SW 1271 (cell line): ENCODE data around the gene EML1.

ENCODE experiments used
- DNase-seq, 2 experiments: peaks; one replicate each; lab custom pipeline; 2025; lab: John Stamatoyannopoulos, UW

Gene EML1

DNA sequence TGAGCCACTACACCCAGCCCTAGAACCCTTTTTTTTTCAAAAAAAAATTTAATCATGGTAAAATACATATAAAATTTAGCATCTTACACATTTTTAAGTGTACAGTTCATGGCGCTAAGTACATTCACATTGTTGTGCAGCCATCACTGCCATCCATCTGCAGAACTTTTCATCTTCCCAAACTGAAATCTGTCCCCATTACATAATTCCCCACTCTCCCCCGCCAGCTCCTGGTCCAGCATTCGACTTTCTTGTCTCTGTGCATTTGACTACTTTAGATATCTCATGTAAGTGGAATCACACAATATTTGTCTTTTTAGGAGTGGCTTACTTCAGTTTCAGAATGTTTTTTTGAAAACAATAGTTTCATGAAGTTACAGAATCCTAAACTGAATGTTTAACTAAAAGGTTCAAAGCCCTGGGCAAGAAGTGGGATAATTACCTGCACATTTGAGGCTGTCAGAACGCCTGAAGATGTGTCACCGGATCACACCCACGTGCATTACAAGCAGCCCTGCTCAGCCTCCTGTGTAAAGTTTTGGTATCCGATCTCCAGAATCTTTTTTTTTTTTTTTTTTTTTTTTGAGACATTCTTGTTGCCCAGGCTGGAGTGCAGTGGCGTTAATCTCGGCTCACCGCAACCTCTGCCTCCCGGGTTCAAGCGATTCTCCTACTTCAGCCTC is 12.7 kb downstream of the EML1 start:
- no peak for DNase-seq

DNA sequence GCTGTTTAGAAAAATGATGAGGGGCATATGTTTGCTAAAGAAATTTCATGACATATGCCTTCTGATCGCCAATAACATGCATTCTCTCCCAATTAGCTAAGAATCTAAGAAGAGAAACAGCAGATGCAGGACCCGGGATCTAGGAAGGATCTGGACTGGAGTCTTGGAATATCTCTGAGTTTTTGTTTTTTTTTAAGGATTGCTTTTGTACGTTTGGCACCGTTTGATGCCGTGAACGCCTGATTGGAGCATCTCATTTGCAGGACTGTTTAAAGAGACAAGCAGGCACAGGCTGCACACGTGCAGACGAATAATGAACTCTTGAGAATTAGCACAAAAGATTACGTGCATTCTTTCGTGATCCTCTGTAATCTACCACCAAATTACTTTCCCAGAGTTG is 13.6 kb downstream of the EML1 start:
- no peak for DNase-seq

DNA sequence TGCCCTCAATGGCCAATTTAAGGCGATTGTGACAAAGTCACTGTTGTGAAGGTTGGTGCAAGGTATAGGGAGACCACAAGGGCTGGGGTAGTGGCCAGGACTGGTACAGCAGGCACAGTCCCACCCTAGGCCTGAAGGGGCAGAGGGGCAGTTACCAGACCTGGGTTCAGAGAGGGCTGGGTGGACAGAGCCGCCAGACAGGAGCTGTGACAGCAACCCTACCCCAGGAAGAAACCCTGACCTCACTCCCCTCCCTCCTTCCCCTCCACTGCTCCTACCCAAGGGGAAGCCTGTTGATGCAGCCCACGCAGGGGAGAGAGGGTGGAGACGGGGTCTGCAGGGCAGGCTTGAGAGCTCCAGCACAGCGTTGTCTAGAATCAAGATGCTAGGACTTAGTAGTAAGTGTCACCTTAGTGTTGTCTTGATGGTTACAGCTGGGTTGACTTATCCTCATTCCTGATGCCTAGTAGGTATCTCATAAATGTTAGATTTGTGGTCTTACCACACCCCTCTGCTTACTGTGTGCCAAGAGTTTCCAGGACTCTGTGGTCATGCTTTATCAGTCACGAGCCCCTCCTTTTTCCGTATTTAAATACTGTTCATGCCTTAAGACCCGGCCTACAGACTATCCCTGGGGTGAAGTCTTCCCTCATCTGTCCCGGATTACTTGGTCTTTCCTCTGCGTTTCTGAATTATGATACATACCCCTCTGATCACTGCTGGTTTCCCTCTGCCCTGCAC is 14.4 kb downstream of the EML1 start:
- DNase-seq, result no peak

DNA sequence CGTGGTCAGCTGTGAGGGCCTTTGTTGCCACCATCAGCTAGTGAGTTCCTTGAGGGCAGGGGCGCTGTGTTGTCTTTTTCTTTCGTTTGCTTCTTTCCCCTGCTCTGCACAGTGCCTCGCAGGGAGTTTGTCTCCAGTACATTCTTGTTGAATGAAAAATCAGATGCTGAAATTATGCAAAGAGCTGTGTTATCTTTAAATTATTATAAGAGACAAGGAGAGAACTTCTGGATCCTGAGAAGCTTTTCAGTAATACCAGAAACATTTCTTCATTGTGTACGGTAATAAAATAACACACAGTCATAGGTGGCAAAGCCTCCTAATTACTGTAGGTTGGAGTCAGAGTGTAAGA is 14.9 kb downstream of the EML1 start:
- no peak for DNase-seq

DNA sequence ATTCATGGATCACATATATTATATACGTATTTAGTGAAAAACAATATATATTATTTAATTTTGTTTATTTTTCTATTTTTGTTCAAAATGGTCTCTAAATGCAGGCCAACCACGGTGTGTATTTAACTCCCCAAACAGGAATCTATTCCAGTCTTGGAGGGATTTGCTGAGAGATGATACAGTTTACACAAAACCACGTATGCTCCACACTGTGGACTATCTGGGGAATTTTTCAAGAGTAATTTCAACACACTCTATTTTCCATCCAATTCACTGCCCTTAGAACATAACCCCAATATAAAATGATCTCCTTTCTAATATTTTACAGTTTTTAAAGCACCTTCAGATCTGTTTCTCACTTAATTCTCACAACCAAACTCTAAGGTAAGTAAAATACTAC is 15.3 kb downstream of the EML1 start:
- no peak for DNase-seq

DNA sequence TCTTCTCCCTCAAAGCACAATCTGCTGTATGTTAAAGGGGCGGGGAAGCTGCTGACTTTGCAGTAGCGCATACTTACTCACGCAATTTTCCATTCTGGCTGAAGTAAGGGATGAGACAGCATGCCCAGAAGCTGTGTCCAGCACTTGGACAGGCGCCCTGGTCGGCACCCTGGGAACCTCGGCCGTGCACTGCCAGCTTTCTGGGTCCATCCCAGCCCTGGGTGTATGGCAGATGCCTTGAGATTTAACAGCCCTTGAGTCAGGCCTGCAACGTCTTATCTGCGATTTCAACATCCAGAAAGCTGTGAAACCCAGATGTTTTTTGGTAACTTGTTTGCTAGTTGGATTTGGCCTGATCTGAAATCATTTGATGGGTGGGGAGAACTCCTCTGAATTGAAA is 16.1 kb downstream of the EML1 start:
- no peak for DNase-seq

DNA sequence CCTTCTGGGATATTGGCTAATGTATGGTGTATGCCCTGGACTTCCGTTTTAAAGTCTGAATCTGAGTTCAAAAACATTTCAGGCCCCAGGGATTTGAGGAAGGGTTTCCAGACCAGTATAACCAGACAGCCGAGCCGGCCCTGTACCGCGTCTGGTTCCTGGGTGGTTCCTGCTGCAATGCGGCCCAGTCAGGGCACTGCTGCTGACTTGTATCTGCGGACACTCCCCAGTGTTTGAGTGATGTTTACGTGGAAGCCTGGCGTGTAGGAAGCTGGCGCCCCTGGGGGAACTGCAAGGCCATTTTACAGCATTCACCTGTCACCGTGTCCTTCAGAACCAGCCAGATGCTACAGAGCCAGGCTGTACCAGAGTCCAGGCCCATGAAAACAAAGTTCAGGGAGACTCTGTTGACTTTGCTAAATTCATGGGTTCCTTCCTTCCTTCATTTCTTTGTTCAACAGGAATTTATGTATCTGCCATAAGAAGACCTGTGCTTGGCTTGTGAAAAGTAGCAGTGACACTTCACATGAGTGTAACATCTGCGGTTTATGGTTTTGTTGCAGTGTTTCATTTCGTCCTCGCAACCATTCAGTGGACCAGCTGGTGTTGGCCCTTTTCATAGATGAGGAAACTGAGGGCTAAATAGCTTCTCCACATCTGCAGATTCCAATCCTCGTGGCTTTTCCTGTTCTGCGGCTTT is 16.8 kb downstream of the EML1 start:
- no peak for DNase-seq

DNA sequence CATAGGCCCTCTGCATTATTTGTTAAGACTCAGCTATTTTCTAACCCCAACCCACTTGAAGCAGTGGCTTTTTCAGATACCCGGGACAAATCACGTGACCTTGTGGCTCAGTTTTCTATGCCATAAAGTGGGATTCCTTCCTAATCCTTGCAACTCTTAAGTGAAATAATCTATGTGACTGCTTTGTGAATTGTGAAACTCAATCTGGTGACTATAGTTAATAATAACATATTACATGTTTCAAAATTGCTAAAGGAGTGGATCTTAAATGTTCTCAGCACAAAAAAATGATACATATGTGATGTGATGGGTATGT is 17.3 kb downstream of the EML1 start:
- DNase-seq, result no peak

DNA sequence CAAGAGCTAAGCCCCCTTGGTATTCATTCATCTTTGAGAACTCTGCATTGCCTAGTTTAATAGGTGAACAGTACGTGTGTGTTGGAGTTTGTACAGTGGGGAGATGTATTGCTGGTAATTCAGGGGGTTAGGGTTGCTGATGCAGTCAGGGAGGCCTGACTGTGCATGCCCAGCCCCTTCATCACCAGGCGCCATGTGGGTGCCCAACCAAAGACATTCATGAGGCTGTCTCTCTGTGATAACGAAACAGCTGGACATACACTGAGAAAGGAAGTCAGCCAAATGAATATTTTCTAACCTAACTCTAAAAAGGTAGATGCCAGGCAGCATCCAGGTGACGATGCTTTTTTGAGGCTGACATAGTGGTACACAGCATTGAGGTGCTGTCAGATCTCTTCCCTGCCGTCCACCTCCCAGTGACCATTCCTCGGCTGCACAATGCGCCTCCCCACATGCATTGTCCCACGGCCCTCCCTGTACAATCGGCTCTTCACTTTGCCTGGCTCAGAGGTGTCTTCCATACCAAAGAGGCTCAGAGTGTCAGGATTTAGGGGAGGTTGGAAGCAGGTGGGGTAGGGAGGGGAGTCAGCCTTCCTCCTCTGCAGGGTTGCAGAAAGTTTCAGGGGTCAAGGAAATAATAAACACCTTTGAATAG is 19.0 kb downstream of the EML1 start:
- DNase-seq, result no peak

DNA sequence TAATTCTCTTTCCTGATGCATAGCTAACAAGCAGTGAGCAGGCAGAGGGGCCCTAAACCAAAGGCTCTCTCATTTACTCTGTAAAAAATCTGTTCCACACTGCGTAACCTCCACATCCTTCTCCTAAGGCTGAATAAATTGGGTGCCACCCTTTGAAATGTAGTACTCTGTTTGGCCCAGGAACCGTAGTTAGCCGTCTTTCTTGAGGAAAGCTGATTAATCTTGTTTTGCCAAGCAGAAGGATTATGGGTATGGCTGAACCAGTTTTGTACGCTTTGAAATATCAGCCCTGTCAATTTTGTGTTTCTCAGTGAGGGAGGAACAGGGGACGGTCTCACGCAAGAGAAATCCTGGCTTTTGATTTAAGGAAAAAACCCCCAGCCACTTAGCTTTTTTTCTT is 19.7 kb downstream of the EML1 start:
- no peak for DNase-seq

DNA sequence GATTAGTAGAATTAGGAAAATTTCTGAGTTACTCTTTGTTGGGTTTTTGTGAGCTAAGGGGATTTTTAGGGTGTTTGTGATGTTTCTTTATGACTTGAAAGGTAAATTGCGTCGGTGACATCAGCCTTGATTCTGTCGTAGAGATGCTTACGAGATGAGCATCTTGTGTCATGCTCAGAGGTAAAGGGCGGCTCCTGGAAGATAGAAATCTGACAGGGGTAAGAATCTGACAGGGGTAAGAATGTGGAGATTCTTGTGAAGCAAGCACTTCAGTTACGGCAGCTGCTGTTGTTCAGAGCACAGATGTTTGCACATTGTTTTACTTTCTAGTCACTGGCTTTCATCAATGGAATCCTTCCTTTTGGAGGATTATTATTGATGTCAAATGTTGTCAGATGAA is 22.5 kb downstream of the EML1 start:
- no peak for DNase-seq

DNA sequence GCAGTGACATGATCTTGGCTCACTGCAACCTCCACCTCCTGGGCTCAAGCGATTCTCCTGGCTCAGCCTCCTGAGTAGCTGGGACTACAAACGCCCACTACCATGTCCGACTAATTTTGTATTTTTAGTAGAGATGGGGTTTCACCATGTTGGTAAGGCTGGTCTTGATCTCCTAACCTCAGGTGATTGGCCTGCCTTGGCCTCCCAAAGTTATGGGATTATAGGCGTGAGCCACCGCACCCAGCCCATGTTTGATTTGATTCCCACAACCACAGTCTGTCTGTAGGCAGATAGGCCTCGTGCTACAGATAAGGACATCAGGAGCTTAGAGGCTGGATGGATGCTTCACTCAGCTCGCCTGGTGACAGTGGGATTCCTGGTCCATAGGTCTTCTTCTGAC is 23.0 kb downstream of the EML1 start:
- no peak for DNase-seq

DNA sequence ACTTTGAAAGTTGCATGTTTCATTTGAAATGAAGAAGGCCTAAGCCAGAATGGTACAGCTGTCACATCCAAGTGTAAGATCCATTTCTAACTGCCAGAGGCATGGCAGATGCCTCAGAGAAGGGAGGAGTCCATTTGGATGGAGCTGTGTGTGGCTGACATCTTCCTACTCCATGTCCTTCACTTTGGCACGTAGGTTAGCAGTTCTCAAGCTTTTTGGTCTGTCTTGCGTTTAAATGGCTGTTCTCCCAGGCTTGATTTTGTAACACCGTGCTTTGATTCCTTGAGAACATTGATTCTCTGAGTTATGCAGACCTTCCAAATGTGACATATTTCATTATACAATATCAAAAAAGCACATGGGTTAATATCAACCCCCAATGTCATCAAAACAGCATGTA is 23.4 kb downstream of the EML1 start:
- no peak for DNase-seq

DNA sequence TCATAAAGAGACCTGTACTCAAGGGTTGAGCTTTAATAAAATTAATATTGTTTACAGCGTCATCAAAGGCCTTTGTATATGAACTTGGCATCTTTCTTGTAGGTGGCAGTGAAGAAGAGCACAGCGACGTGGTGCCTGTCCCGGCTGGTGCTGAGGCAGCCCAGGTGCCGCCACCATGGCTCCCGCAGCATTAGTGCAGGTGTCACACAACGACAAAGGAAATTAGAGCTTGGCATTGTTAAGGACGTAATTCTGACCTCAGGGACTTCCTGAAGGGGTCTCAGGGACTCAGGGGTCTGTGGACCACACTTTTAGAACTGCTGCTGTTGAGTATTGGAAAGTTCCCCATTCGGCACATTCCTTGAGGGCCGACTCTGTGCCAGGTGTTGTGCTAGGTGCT is 24.1 kb downstream of the EML1 start:
- no peak for DNase-seq

DNA sequence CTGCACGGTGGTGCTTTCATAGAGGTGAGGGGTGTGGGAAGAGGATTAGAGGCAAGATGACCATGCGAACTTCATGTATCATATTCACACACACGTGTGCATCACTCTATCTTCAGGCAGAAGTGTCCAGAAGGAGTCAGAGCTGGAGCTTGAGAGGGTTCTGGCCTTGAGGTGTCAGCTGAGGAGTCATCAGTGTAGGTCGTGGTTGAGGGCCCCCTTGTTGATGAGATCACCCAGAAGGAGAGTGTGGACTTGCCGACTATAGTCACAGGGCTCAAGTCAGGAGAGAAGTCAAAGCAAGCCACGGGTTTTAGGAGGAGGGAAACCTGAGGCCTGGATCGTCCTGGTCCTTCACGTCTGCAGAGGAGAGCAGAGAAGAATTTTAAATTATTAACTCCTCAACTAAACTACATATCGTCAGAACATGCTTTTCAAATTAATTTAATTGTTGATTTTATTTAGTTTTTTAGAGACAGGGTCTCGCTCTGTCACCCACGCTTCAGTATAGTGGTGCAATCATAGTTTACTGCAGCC is 25.4 kb downstream of the EML1 start:
- DNase-seq, result no peak

DNA sequence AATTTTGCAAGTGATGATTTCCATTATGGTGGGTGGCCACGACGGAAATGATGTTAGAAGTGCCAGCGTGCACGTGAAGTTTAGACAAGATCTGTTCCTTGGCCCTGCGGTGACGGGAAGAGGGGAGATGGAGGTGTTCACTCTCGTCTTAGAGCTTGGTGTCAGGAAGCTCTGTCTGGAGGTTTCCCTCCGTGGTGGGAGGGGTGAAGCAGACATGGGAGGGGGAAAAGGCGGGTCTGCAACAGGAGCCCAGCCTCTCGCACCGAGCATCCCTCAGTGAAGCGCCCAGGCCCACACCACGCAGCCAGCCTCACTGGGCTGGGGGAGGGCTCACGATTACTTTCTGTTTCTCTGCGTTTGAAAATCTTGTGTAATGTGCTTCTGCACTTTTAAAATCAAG is 26.3 kb downstream of the EML1 start:
- DNase-seq, result no peak

DNA sequence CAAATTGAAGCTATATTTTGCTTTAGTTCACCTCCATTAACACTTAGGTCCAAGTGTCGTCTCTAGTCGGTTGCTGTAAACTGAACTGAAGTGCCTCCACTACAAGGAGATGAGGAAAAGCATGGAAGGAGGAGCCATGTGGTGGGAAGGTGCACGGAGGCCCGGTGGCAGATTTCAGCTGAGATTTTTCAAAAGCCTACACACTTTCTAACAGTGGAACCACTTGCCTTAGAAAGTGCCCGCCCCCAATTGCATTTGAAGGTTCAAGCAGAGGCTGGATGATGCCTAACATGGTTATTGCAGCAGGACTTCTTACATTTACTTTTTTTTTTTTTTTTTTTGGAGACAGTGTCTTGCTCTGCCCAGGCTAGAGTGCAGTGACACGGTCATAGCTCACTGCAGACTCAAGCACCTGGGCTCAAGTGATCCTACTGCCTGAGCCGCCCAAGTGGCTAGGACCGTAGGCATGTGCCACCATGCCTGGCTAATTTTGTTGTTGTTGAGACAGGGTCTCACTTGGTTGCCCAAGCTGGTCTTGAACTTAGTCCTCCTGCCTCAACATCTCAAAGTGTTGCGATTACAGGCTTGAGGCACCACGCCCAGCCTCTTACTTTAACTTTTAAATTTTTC is 27.6 kb downstream of the EML1 start:
- no peak for DNase-seq

DNA sequence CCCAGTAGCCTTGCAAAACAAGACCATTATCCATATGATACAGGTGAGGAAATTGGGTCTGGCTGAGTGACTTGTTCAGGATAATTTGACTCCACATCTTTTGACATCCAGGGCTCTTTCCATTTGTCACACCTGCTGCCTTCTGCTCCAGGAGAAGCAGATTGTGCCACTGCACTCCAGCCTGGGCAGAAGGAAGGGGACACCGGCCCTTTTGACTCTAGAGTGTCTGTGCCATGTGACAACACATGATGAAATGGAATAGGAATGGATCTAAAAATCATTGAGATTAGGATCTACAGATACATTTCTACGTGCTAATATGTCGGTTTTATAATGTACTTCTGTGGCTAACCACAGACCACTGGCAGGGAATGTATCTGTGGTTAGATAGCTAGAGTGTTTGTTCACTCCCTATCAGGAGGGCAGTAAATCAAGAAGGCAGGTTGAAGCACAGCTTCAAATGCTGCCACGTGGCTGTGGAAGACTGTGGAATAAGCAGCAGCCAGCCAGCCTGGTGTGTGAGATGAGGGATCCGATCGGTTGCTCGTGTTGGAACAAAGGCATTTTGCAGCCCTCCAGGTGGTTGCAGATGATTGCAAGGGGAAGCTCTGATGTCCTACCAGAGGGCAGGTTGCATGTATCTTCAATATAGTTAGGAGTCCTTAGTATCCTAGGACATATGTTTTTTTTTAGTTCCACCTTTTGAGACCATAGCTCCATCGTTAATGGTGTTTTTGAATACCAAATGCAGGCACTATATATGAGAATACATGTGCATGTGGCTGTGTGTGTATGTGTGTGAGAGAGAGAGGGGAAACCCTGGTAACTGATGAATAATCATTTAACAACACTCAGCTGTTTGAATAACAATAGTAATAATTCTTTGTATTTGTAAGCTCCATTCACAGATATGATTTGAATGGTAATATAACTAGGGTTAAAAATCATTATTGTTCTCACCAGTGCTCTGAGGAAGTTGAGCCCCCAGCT is 28.6 kb downstream of the EML1 start:
- no peak for DNase-seq

DNA sequence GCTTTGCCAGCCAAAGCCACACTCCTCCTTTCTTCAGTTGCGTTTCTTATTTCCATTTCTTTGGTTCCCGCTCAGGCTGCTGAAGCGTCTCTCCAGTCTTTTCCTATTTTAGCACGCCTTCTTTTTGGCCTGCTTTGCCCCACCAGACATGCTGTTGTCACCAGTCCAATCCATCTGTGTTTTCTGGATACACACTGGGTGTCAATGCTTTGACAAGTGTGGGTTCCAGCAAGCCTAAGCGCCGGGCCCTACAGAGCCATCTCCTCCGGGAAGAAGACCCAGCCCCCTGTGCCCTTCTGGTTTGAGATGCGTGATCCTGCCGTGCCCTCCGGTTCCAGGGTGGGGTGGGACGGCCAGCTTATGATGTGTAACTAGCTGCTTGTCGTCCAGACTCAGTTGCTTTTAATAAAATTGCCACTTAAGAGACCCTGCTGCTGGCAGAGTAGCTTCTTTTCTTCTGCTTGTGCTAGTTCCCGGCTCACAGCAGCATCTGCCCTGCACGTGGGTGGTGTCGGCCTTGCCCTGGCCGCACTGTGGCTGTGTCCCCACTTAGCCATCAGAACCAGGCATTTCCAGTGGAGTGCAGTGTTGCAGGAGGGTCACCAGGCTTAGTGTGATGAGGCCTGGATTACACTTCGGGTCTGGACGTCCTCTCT is 29.7 kb downstream of the EML1 start:
- DNase-seq, result no peak

DNA sequence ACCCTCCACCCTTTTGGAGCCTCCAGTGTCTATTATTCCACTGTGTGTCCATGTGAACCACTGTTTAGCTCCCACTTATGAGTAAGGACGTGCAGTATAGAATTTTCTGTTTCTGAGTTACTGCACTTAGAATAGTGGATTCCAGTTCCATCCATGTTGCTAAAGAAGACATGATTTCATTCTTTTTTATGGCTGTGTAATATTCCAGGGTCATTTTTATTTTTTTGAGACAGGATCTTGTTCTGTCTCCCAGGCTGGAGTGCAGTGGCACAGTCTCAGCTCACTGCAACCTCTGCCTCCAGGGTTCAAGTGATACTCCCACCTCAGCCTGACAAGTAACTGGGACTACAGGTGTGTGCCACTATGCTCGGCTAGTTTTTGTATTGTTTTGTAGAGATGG is 31.6 kb downstream of the EML1 start:
- DNase-seq, result no peak

DNA sequence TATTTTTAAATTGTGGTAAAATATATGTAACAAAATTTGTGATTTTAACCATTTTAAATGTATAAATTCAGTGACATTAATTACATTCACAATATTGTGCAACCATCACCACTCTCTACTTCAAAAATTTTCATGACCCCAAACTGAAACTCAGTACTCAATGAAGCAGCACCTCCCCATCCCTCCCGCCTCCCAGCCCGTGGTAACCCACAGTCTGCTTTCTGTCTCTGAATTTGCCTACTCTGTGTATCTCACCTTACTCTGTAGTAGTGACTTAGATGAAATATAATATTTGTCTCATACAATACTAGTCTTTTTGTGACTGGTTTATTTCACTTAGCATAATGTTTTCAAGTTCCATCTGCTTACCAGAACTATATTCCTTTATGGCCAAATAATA is 36.2 kb downstream of the EML1 start:
- DNase-seq, result no peak
